Hypothalamus (tissue), 51 donors: ENCODE data around the gene MED15.
A peak's percentile ranks its signal among the peaks of the same experiment; 100 is the strongest.
"Not testable (repeated sequence)": the region's sequence is repeated elsewhere in the genome, so short reads cannot be mapped to it uniquely, and the experiment has no call there.

Experiments
- DNase-seq, 51 donors: peaks; one replicate each; lab custom pipeline; 2025; lab: John Stamatoyannopoulos, UW

MED15 gene, protein sequence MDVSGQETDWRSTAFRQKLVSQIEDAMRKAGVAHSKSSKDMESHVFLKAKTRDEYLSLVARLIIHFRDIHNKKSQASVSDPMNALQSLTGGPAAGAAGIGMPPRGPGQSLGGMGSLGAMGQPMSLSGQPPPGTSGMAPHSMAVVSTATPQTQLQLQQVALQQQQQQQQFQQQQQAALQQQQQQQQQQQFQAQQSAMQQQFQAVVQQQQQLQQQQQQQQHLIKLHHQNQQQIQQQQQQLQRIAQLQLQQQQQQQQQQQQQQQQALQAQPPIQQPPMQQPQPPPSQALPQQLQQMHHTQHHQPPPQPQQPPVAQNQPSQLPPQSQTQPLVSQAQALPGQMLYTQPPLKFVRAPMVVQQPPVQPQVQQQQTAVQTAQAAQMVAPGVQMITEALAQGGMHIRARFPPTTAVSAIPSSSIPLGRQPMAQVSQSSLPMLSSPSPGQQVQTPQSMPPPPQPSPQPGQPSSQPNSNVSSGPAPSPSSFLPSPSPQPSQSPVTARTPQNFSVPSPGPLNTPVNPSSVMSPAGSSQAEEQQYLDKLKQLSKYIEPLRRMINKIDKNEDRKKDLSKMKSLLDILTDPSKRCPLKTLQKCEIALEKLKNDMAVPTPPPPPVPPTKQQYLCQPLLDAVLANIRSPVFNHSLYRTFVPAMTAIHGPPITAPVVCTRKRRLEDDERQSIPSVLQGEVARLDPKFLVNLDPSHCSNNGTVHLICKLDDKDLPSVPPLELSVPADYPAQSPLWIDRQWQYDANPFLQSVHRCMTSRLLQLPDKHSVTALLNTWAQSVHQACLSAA

DNA sequence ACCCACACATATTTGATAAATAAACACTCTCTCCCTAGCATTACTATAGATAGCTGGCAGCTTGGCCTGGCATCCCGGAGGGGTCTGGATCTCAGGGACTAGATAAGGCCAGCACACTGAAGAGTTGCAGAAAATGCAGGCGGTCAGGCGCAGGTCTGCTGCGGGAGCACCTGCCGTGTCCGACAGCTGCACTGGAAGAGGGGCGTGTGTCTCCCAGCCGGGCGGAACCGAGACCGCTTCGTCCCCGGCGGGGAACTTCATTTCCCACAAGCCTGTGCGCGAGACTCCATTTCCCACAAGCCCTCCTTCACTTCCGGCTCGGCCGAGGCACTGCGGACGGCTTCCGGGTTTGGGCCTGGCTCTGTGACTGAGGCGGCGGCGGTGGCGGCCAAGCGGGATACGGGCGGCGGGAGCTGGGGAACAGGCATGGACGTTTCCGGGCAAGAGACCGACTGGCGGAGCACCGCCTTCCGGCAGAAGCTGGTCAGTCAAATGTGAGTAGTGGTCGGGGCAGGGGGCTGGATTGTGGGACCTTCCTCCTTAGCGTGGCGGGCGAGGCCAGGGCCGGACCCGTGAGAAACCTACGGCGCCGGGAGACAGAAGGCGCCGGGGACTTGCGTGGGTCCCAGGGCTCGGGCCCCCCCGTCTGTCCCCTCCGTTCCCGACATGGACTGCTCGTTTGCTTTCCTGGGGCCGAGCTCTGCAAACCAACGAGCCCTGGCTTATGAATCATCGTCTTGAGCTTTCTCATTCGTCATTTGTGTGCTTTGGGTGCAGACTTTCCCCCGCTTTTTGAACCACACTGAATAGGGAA, at the start of gene MED15:
Gene MED15, plus strand, starts transcription at position 358 of the 814 bp plus-strand sequence. Its CDS starts 69 bp downstream, at position 427.
- peak; percentile 60 to 92 (median 84) for DNase-seq

DNA sequence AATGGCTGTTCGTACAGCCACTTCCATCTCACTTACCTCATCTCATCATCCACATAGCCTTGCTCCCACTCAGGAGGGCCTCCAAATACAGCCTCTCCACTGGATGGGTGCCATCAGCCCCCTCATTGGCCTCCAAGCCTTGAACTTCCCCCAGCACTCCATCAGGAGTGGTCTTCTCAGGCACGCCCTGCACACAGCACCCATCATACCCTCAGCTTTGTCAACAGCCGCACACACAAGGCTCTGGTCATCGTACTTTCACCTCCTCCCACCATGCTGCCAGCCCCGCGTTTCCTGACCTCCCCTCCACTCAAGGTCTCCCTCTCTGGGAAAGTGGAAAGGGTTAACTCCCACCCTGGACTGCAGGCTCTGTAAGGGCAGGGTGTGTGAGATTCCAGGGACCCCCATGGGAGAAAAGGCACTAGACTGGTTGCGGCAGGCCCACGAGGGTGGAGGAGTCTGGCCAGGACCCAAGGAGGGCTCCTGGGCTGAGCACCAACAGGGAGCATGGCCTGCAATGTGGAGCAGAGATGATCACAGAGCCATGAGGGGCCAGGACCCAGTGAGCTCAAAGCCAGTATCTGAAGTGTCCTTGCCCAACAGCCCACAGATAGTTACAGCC, 48.8 kb upstream of the MED15 start:
- DNase-seq: no peak

- DNase-seq: no peak
Observed at GRCh38 chr22:20459152-20459542, 48.3 kb upstream of the MED15 start.

GRCh38 chr22:20459862-20460261, 47.5 kb upstream of the MED15 start:
- DNase-seq: no peak

GRCh38 chr22:20463324-20464095, 43.9 kb upstream of the MED15 start:
- DNase-seq: no peak

DNA sequence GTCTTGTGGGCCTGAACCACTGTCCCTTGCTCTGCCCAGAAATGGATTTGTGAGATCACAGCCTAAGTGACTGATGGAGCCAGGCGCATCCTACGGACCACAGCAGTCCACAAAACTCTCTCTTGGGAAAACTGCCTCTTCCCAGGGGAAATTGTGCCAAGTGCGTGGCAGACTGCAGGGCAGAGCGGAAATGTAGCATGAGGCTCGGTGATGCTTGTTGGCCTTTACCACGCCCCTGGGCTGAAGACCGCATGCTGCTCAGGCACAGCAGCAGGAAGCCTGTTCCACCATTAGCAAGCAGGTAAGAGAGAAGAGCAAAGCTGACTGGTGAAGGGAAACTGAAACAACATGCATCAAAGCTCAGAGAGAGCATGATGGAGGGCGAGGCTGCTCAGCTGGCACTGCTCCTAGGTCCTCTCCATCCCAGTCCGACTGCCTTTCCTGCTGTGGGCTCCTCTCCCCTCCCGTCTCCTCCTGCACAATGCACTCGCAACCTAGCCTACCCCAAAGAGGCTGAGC, 43.3 kb upstream of the MED15 start:
- no peak for DNase-seq

GRCh38 chr22:20464912-20465758, 42.3 kb upstream of the MED15 start:
- no peak for DNase-seq

DNA sequence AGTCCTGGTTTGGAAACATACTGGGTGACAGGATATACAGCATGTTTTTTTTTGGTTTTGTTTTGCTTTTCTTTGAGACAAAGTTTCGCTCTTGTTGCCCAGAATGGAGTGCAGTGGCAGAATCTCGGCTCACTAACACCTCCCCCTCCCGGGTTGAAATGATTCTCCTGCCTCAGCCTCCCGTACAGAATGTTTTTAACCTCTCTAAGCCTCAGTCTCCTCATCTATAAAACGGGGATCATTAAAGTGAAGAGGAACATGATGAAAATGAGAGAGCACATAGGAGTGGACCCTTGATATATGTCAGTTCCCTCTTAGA, 41.7 kb upstream of the MED15 start:
- DNase-seq: no peak

DNA sequence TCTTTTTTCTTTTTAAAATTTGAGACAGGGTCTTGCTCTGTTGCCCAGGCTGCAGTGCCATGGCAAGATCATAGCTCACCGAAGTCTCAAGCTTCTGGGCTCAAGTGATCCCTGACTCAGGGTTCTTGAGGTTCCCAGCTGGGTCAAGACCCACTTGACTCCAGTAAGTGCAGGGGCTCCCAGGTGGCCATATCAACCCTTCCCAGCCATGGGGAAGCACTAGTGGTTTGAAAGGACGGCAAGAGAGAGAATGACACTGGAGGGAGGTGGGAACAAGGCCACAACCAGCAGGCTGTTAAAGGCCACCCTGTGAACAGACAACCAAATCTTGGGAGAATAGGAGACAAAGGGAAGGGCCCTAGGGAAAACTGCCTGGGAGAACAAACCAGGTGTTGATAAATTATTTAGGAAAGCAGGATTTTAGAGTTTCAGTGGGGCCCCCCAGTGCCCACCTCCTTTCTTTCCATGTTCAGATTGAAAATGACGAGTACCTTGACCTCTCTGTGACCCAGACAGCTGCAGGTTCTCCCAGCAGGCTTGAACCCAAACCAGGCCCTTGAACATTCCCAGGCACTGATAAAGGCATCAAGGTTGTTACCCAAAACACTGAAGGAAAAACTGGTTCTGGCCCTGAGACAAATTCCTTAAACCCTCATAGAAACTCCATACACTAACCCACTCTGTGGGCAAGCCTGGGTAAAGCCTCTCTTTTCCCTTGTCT, 40.6 kb upstream of the MED15 start:
- no peak for DNase-seq

GRCh38 chr22:20469110-20469868, 38.1 kb upstream of the MED15 start:
- DNase-seq: peak in 1 of 51 donors; percentile 32

DNA sequence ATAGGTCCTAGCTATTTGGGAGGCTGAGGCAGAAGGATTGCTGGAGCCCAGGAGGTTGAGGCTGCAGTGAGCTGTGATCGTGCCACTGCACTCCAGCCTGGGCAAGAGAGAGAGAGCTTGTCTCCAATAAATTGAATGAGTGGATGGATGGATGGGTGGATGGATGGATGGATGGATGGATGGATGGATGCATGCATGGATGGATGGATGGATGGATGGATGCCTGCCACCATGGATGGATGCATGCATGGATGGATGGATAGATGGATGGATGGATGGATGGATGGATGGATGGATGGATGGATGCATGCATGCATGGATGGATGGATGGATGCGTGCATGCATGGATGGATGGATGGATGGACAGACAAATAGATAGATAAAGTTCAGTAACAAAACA, 36.9 kb upstream of the MED15 start:
- not testable (repeated sequence) for DNase-seq

- DNase-seq: peak in 2 of 51 donors; percentile 3 to 11
Observed at GRCh38 chr22:20471126-20471833, 36.1 kb upstream of the MED15 start.

- no peak for DNase-seq
Observed at GRCh38 chr22:20472629-20473442, 34.6 kb upstream of the MED15 start.

GRCh38 chr22:20475115-20475436, 32.3 kb upstream of the MED15 start:
- DNase-seq: no peak

GRCh38 chr22:20475569-20475968, 31.8 kb upstream of the MED15 start:
- DNase-seq: not testable (repeated sequence)

- not testable (repeated sequence) for DNase-seq
Observed at GRCh38 chr22:20478059-20478458, 29.4 kb upstream of the MED15 start.
